ENCODE measurements around the gene HAUS3. TPM values are rescaled to one million over a fixed set of nuclear protein-coding genes. Genes with fewer than 3 reads are reported as not detected.

Gene HAUS3
- total RNA-seq = 7.4 and 8.2 TPM in 2 replicates

GRCh38 chr4:2241410-2242353, at the start of gene HAUS3, which contains the start of gene POLN:
Gene HAUS3 (minus strand): TSS chr4:2242121. CDS start chr4:2240946, 1,175 bp downstream.
Gene POLN (minus strand): TSS chr4:2242121. CDS start chr4:2229231, 12,890 bp downstream.

GRCh38 chr4:2261853-2262144, 19.9 kb upstream of the HAUS3 start, which contains the start of gene MXD4:
Gene MXD4 (minus strand): TSS chr4:2262109. CDS start chr4:2261980, 129 bp downstream.

Small RNA genes within 50 kb of the gene (small RNA-seq; reads per million reads assigned to genes)
- not detected for gene COX6B1P5

Other genes with a start within 250 kb of the HAUS3 start
- 30.5 and 38.5 TPM in 2 replicates for gene NELFA, start 233.1 kb downstream of the HAUS3 start, total RNA-seq
- under 0.01 and 0.11 TPM in 2 replicates for gene NAT8L, start 182.8 kb downstream of the HAUS3 start, total RNA-seq
- 2.8 and 6.7 TPM in 2 replicates for gene POLN, start within 50 bp of the HAUS3 start, total RNA-seq
- gene MXD4, start 20.0 kb upstream of the HAUS3 start, total RNA-seq = 130 and 131 TPM in 2 replicates
- gene ZFYVE28, start 176.5 kb upstream of the HAUS3 start, total RNA-seq = 7.7 and 8.2 TPM in 2 replicates
- not detected in 2 replicates for gene CFAP99, start 176.8 kb upstream of the HAUS3 start, total RNA-seq
- gene RNF4, start 227.0 kb upstream of the HAUS3 start, total RNA-seq = 37.3 and 45.5 TPM in 2 replicates